ENCODE measurements around the gene SOCS1. TPM values are rescaled to one million over a fixed set of nuclear protein-coding genes. Genes with fewer than 3 reads are reported as not detected.
A peak's percentile ranks its signal among the peaks of the same experiment; 100 is the strongest.

SOCS1 gene
- total and polyA plus RNA-seq, 2 of the 8 experiments (the other 6 are each of a cell fraction or from before 2014, with no cell fraction given) = 21.0 to 48.9 TPM

DNA sequence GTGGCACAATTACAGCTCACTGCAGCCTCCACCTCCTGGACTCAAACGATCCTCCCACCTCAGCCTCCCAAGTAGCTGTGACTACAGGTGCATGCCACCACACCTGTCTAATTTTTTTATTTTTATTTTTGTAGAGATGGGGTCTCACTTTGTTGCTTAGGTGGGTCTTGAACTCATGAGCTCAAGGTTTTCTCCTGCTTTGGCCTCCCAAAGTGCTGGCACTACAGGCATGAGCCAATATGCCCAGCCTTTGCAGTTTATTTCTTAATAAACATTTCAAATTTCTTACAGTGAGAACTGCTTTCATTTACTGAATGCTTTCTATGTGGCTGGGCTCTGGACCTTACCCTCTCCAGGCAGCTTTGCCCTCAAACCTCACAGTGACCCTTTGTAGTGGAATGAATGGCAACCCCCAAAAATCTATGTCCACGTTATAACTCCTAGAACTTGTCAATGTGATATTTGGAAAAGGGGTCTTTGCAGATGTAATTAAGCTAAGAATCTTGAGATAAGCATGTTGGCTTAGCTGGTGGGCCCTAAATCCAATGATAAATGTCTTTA is 14.7 kb upstream of the SOCS1 start:
- ChIA-PET CTCF (ENCODE audit: partially characterized antibody) (interaction anchor here (0.6 to 8.1 kb wide), 8 partner anchors 13 to 835 kb away, joined by 3 to 79 read pairs (median 3); partner anchors contain the start of gene SOCS1), POLR2A (ENCODE audit: partially characterized antibody) (interaction anchor here (0.6 to 0.7 kb wide), 2 partner anchors 50 to 54 kb away, joined by 3 read pairs; no protein-coding TSS in a partner anchor)
- no peak overlapping the region for H3K4ac ChIP-seq (replicated peaks; ENCODE audit: insufficient read length, low read depth, low read length)
- no peak overlapping the region for H4K5ac ChIP-seq (ENCODE audit: insufficient read length, low read depth, low read length)
- no peak overlapping the region for H2BK20ac ChIP-seq (ENCODE audit: low read length)
- no peaks in the 10 kb centered on the region for H3K9me3 ChIP-seq (ENCODE audit: insufficient read depth in 2 of 2, low read depth in 1 of 2, low read length in 1 of 2)
- H3K36me3 ChIP-seq (ENCODE audit: control insufficient read depth in 2 of 4, insufficient read depth in 4 of 4, low read length in 3 of 4) = no peaks in the 10 kb centered on the region
- no peak overlapping the region for H2BK15ac ChIP-seq (ENCODE audit: low read length)
- H3K18ac ChIP-seq (ENCODE audit: extremely low read depth, low read length) = no peak overlapping the region
- TF ChIP-seq CHD2 (IDR thresholded peaks at IDR 0.05; ENCODE audit: low read length) (no peak), SUZ12 (IDR thresholded peaks at IDR 0.05; ENCODE audit: low read length) (no peak)
- peaks cover 0 to 3% (median 0%) of the 10 kb centered on the region in 4 experiments; a peak in 2 of 7 replicates for H3K4me1 ChIP-seq (replicated peaks in 1 of 4; ENCODE audit: control insufficient read depth in 3 of 4, insufficient read depth in 4 of 4, low read length in 3 of 4)
- H3K4me3 ChIP-seq (ENCODE audit: extremely low read depth in 1 of 4, insufficient read depth in 2 of 4, low read depth in 3 of 4, low read length in 4 of 4) = no peak overlapping the region
- no peak overlapping the region for H2BK120ac ChIP-seq (replicated peaks; ENCODE audit: low read depth, low read length)
- no peak overlapping the region for H3K4me2 ChIP-seq (ENCODE audit: insufficient read depth in 1 of 2, low read depth in 2 of 2, low read length in 2 of 2)
- H3K23ac ChIP-seq (ENCODE audit: insufficient read length) = no peak overlapping the region
- no peak overlapping the region for H2AK5ac ChIP-seq (ENCODE audit: low read depth, low read length)
- no peaks in the 10 kb centered on the region for H3K79me2 ChIP-seq (ENCODE audit: control insufficient read depth in 1 of 2, insufficient read depth in 2 of 2, low read length in 2 of 2)
- H3K9ac ChIP-seq (replicated peaks in 1 of 4; ENCODE audit: extremely low read depth in 1 of 4, low read depth in 3 of 4, low read length in 3 of 4) = no peak overlapping the region
- no peak overlapping the region for H4K8ac ChIP-seq (ENCODE audit: extremely low read depth, insufficient read depth, low read length)
- H3K56ac ChIP-seq (replicated peaks; ENCODE audit: insufficient read length, low read depth, low read length) = no peak overlapping the region
- no peaks in the 10 kb centered on the region; the same call in 1 of the 2 replicates for H3K23me2 ChIP-seq (ENCODE audit: low read depth, low read length)
- no peaks in the 10 kb centered on the region for H4K20me1 ChIP-seq (replicated peaks in 1 of 2; ENCODE audit: control insufficient read depth in 1 of 2, insufficient read depth in 2 of 2, low read length in 2 of 2)
- 87% methylated on average over 2 of the region's 2 CpGs; no CpG with 5 or more reads in 1 of the 2 experiments for WGBS, 2 experiments (ENCODE audit: extremely low coverage in 1 of 2, insufficient coverage in 1 of 2, insufficient read length in 1 of 2, insufficient replicate concordance in 2 of 2, low coverage in 1 of 2, low lambda C conversion rate in 2 of 2, missing lambda C conversion rate in 1 of 2)
- DNase-seq (ENCODE audit: low read depth in 1 of 2, low spot score in 2 of 2) (no peak), FAIRE-seq (no peak)
- no peak overlapping the region for H4K91ac ChIP-seq (replicated peaks; ENCODE audit: insufficient read length, low read length)
- no peaks in the 10 kb centered on the region for H3K79me1 ChIP-seq (ENCODE audit: low read depth, low read length)
- no peaks in the 10 kb centered on the region for H3K27me3 ChIP-seq (replicated peaks in 1 of 4; ENCODE audit: control insufficient read depth in 3 of 4, extremely low read depth in 1 of 4, insufficient read depth in 3 of 4, low read length in 3 of 4)
- no peak overlapping the region for H3K27ac ChIP-seq (ENCODE audit: low read depth, low read length)
- H2BK12ac ChIP-seq (ENCODE audit: low read depth, low read length) = 0 out of 2 replicates have a peak overlapping the region, but pooled peaks have one; percentile 23
- H3K14ac ChIP-seq (ENCODE audit: insufficient read length) = no peak overlapping the region
- H2BK5ac ChIP-seq (ENCODE audit: low read depth, low read length) = no peak overlapping the region
- no peak overlapping the region for H2AFZ ChIP-seq (ENCODE audit: low read length)

All from H1 (cell line).